SH-SY5Y (cell line): ENCODE measurements around the gene PRH1.

Experiments used
- GATA2 ChIP-seq: IDR thresholded peaks from 2 replicates; pipeline ENCODE4 v1.6.1; 2011; ENCODE audit warnings: mild to moderate bottlenecking, low read depth, low read length
- GATA3 ChIP-seq: IDR thresholded peaks from 2 replicates; pipeline ENCODE4 v1.6.1; 2011; ENCODE audit warnings: low read depth, mild to moderate bottlenecking, low read length, moderate library complexity

PRH1 gene

GRCh38 chr12:10884086-10884725, at the start of gene PRH1:
Gene PRH1, minus strand, starts transcription at chr12:10884255. Its CDS starts 38 bp downstream, at chr12:10884217.
- TF ChIP-seq GATA3 (no peak), GATA2 (no peak)

- TF ChIP-seq GATA3 (no peak), GATA2 (no peak)
Observed at GRCh38 chr12:10928746-10929286, 44.8 kb upstream of the PRH1 start, which contains the start of gene PRH2. Gene PRH2, plus strand, starts transcription at chr12:10929236. Its CDS starts 38 bp downstream, at chr12:10929274.

DNA sequence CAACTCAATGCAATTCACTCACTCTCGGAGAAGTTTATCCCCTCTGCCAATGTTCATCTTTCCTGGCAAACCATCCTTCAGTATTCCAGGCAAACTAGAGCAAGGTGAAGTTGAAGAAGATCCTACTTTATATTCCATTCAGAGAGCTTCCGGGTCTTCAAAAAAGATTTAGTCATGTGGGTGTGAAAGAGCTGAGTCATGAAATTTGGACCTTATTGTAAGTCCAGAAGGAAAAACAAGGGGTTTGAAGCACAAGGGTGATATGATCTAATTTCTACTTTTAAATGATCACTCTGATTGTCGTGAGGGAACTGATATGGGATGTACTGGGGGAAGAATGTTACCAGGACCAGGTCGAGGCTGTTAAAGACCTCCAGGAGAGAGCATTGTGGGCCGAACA, 42.2 kb upstream of the PRH1 start:
- TF ChIP-seq GATA2 (no peak), GATA3 (no peak)

DNA sequence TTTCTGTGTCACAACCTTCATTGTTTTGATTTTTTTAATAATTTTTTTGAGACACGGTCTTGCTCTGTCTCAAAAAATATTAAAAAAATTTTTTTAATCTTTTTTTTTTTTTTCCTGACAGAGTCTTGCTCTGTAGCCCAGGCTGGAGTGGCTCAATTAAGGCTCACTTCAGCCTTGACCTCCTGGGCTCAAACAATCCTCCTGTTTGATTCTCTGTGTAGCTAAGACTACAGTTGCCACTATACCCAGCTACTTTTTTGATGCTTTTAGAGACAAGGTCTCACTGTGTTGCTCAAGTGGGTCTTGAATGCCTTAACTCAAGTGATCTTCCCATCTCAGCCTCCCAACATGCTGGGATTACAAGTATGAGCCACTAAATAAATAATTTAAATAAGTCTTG, 35.8 kb upstream of the PRH1 start:
- TF ChIP-seq GATA2 (no peak), GATA3 (no peak)

DNA sequence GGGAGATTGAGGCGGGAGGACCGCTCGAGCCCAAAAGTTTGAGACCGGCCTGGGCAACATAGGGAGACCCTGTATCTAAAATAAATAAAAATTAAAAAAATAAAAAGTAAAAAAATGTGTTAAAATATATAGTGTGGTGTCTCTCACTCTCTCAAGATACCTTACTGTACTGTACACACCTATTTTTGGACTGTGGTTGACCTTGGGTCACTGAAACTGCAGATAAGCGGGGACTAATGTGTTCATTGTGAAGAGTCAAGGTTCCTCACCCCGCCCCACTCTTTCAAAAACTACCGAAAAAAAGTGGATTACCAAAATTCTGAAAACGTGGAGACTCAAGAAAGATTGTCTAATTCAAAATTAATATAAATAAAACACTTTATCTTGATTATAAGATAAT, 26.3 kb upstream of the PRH1 start:
- TF ChIP-seq GATA2 (no peak), GATA3 (no peak)

DNA sequence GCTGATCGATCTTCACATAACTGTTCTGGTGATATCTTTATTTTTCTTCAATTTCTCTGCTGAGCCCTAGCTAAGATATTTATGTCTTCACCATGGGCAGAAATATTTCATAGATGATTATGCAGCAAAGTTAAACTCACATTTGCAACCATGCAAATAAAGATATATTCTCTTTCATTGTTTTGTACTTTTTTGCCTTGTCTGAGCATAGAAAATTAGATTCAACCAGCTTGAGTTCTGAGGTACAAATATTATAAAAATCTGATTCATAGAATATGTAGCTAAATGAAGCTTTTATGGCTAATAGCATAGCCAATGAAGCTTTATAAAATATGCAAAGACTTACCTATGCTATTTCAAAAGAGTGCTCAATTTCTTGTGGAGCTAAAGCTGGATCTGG, 25.4 kb upstream of the PRH1 start, which contains the start of gene TAS2R13:
Gene TAS2R13, minus strand, starts transcription at position 101 of the 400 bp plus-strand sequence. CDS start 264 bp downstream, outside the sequence.
- TF ChIP-seq GATA3 (no peak), GATA2 (no peak)

DNA sequence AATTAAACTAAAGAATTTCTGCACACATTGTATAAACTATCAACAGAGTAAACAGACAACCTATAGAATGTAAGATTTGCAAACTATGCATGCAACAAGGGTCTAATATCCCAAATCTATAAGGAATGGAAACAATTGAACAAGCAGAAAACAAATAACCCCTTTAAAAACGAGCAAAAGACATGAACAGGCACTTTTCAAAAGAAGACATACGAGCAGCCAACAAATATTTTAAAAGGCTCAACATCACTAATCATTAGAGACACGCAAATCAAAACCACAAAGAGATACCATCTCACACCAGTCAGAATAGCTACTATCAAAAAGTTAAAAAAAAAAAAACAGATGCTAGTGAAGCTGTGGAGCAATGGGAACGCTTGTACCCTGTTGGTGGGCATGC, 20.6 kb upstream of the PRH1 start:
- TF ChIP-seq GATA3 (no peak), GATA2 (no peak)

- TF ChIP-seq GATA3 = no peak
- TF ChIP-seq GATA2 = no peak
Observed at GRCh38 chr12:10901427-10901826, 17.4 kb upstream of the PRH1 start.

DNA sequence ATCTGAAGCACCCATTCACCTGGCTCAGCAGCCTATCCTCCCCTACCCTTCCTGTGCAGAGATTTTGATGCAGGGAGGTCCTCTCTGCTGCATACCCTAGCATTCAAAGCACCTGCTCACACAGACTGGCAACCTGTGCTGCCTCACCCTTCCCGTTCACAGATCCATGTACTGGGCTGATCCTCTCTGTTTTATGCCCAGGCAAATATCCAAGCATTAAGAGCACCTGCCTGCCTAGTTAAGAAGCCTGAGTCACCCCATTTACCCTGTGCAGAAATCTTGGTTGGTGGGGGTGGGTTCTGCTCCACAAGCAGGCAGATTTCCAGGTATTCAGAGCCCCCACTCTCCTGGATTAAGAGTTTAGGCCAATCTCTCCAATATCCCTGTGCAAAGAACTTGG, 16.9 kb upstream of the PRH1 start:
- TF ChIP-seq GATA2 = no peak

- TF ChIP-seq GATA2 (no peak), GATA3 (no peak)
Observed at GRCh38 chr12:10900530-10900929, 16.5 kb upstream of the PRH1 start.

DNA sequence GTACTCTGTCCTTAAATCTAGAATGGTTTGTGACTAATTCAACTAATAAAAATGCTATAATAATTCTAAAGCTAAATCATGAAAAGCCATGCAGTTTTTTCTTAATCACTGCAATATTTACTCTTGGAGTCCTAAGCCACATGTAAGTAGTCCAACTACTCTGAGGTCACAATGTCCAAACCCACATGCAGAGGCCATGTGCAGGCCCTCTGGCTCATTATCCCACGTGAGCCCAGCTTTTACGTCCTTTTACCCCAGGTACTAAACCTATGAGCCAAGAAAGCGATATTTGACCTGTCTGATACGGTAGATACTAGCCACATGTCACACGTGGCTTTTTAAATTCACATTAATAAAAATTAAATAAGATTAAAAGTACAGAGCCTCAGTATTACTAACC, 12.8 kb upstream of the PRH1 start:
- no peak for TF ChIP-seq GATA3
- TF ChIP-seq GATA2 = no peak

DNA sequence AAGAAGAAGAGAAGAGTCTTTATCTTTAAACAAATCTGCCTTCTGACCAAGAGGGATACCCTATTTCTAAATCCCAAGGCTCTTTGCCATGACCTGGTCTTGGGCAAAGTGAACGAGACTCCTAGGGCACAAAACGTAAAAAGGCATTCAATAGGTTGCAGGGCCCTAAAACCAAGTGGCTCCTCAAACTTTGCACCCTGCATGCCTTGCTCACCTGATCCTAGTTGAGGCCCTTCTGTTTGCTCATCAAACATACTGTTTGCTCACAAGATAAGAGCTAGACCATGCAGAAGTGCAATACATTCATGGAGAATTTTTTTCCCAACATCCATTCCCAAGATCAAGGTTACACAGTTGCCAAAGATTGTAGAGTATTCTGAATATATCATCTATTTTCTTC, 7.9 kb upstream of the PRH1 start:
- TF ChIP-seq GATA3 (no peak), GATA2 (no peak)

DNA sequence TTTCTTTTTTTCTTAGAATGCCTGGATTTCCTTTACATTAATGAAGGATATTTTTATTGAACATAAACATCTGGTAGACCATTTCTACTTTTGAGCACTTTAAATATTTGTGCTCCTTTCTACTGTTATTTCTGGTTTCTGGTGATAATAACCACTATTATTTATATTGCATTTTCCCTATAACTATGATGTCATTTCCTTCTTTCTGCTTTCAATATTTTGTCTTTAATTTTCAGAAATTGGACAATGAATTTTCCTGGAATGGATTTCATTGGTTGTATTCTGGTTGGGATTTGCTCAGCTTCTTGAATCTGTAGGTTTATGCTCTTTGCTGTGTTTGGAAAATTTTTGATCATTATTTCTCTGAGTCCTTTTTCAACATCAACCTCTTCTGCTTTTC, 5.2 kb upstream of the PRH1 start:
- TF ChIP-seq GATA3 = no peak
- no peak for TF ChIP-seq GATA2

- TF ChIP-seq GATA3 (no peak), GATA2 (no peak)
Observed at GRCh38 chr12:10873378-10873777, 10.7 kb downstream of the PRH1 start.

DNA sequence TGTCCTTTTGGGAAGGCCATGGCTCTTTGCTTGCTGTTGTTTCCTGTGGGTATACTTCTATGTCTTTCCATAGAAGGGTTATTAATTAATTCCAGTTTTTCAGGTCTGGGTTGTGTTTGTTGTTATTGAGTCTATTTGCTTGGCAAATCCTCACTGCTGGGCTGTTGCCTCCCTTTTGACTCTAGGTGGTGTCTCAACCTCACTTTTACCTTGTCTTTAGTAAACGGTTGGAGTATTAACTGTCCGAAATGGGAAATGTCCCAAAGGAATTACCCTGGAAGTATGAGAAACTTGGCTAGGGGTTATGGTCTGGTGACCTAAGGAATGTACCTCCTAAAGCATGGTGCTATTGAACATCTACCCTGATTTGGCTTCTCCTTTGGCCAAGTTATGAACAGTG, 16.7 kb downstream of the PRH1 start:
- TF ChIP-seq GATA3 (no peak), GATA2 (no peak)
